T-cell (primary cell): Measurements from ENCODE around the gene IL16. TPM values are rescaled to one million over a fixed set of nuclear protein-coding genes. Genes with fewer than 3 reads are reported as not detected.
"Not testable (repeated sequence)": the region's sequence is repeated elsewhere in the genome, so short reads cannot be mapped to it uniquely, and the experiment has no call there.

Source experiments
- ATAC-seq, 4 experiments: fragments of 200-7000 bp in 3 of 4; fragments of 150-1000 bp in 1 of 4; cut with Tn5 transposase; replicated peaks in 1 of 4; 1 replicate in 3 of 4; 2 replicates in 1 of 4; pipeline ENCODE4 v1.10.0; 2021; ENCODE audit warnings: moderate library complexity in 3 of 4, mild to moderate bottlenecking in 2 of 4, moderate number of reproducible peaks in 1 of 4
- CTCF ChIA-PET, 2 donors: fragments of 300-600 bp; sonication (Branson Sonifier 250); formaldehyde crosslinking; loops; one replicate each; lab custom pipeline; 2022; ENCODE audit warnings: antibody characterized with exemption in 2 of 2; lab: Charles Lee
- POLR2A ChIA-PET, 2 donors: fragments of 300-600 bp; sonication (Branson Sonifier 250); formaldehyde crosslinking; loops; one replicate each; lab custom pipeline; 2022; ENCODE audit warnings: antibody characterized with exemption in 2 of 2; lab: Charles Lee
- DNase-seq, 35 experiments: peaks; one replicate each; pipeline versions ENCODE4 v3.0.0 to v3.0.0-alpha.2; 2013 to 2023
- H3K27ac ChIP-seq: one replicate; pipeline ENCODE4 v1.5.1; 2013; ENCODE audit warnings: low read length
- H3K27me3 ChIP-seq, 2 experiments: replicated peaks in 1 of 2; 1 replicate in 1 of 2; 2 replicates in 1 of 2; pipeline versions ENCODE4 v1.6.1 to v1.7.0; 2013; ENCODE audit warnings: low read length in 1 of 2, mixed read lengths in 1 of 2; ENCODE audit not compliant: control insufficient read depth in 2 of 2, insufficient read depth in 2 of 2; ENCODE audit errors: extremely low read depth in 1 of 2
- H3K36me3 ChIP-seq, 2 donors: 1 replicate in 1 of 2; 2 replicates in 1 of 2; pipeline versions ENCODE4 v1.6.1 to v1.7.0; 2013; ENCODE audit warnings: low read length in 1 of 2; ENCODE audit not compliant: control insufficient read depth in 2 of 2, insufficient read depth in 1 of 2; ENCODE audit errors: extremely low read depth in 1 of 2
- H3K4me1 ChIP-seq, 2 experiments: 1 replicate in 1 of 2; 2 replicates in 1 of 2; pipeline versions ENCODE4 v1.6.1 to v1.7.0; 2013; ENCODE audit warnings: low read length in 2 of 2, mixed read lengths in 1 of 2; ENCODE audit not compliant: insufficient read depth in 2 of 2, control insufficient read depth in 1 of 2; ENCODE audit errors: extremely low read depth in 1 of 2
- H3K4me3 ChIP-seq, 2 donors: 1 replicate in 1 of 2; 2 replicates in 1 of 2; pipeline versions ENCODE4 v1.5.1 to v1.7.0; 2013; ENCODE audit warnings: mild to moderate bottlenecking in 2 of 2, low read length in 1 of 2, moderate library complexity in 1 of 2; ENCODE audit not compliant: control insufficient read depth in 1 of 2; ENCODE audit errors: extremely low read depth in 1 of 2
- H3K9me3 ChIP-seq: 2 replicates; pipeline ENCODE4 v1.7.0; 2013
- H3K27ac Mint-ChIP-seq, 2 donors: one replicate each; pipeline ENCODE4 v1.8.0; 2020 to 2021; ENCODE audit warnings: mild to moderate bottlenecking in 2 of 2, mixed read lengths in 2 of 2
- H3K27me3 Mint-ChIP-seq, 2 donors: one replicate each; pipeline ENCODE4 v1.8.0; 2021 to 2022; ENCODE audit warnings: mixed read lengths in 2 of 2
- H3K36me3 Mint-ChIP-seq: one replicate; pipeline ENCODE4 v1.8.0; 2021; ENCODE audit warnings: mixed read lengths
- H3K4me1 Mint-ChIP-seq, 3 donors: one replicate each; pipeline ENCODE4 v1.8.0; 2020 to 2022; ENCODE audit warnings: mixed read lengths in 3 of 3, mild to moderate bottlenecking in 1 of 3
- H3K4me3 Mint-ChIP-seq, 3 donors: one replicate each; pipeline ENCODE4 v1.8.0; 2020 to 2022; ENCODE audit warnings: mild to moderate bottlenecking in 3 of 3, mixed read lengths in 3 of 3, moderate library complexity in 3 of 3
- H3K9me3 Mint-ChIP-seq, 3 donors: one replicate each; pipeline ENCODE4 v1.8.0; 2020 to 2022; ENCODE audit warnings: mixed read lengths in 3 of 3
- WGBS: methylation state at CpG from one replicate; pipeline ENCODE4 v1.1.5; 2013; ENCODE audit warnings: missing lambda C conversion rate; ENCODE audit not compliant: insufficient coverage; 5-methylcytosine and 5-hydroxymethylcytosine counted together
- total RNA-seq, 35 experiments: library from RNA in 6 of 35; stranded (reverse) in 6 of 35; fragments of 120-200 nt in 1 of 35; gene quantifications; one replicate each; pipeline versions ENCODE4 v1.2.1 to v1.2.4 and lab custom pipeline; 2013 to 2026

Gene IL16
- total RNA-seq, 5 donors from 2014 or later (not counting 1 experiment from before 2014, with no cell fraction given): 143 to 319 (median 299) TPM

DNA sequence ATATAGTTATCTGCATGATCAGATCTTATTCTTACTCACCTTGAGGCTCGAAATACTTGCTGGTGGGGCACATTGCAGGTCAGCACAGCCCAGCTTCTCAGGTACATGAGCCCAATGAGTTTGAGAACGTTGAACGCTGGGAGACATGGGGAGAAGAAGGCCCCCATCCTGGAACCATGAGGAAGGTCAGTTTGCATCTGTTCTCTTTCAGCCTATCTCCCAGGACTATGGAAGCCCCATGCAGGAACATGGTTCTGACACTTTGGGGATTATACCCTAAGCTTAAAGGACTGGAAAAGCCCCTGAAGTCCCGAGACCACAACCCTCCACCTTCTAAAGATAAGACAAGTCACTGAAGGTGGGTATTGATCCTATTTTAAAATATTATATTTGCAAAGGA, 144.7 kb downstream of the IL16 start:
- Mint-ChIP-seq H3K27me3 (peaks cover 0 to 2% of the 10 kb centered on the region in 2 donors), H3K4me3 (no peak overlapping the region), H3K9me3 (no peaks in the 10 kb centered on the region), H3K36me3 (no peaks in the 10 kb centered on the region), H3K4me1 (peaks cover 4 to 5% (median 4%) of the 10 kb centered on the region in 3 donors), H3K27ac (no peak overlapping the region)
- H3K9me3 ChIP-seq: no peaks in the 10 kb centered on the region
- H3K4me1 ChIP-seq: no peaks in the 10 kb centered on the region
- POLR2A ChIA-PET: no interaction called here
- ATAC-seq (no peak), DNase-seq (no peak)
- H3K27me3 ChIP-seq: no peaks in the 10 kb centered on the region
- no peak overlapping the region for H3K27ac ChIP-seq
- CTCF ChIA-PET: interaction anchor here in 1 of 2 donors (1.8 kb wide), 1 partner anchor 75 kb away, joined by 5 read pairs; no protein-coding TSS in a partner anchor
- no CpG with 5 or more reads among the region's 4 CpGs for WGBS
- no peak overlapping the region for H3K4me3 ChIP-seq
- H3K36me3 ChIP-seq: no peaks in the 10 kb centered on the region

DNA sequence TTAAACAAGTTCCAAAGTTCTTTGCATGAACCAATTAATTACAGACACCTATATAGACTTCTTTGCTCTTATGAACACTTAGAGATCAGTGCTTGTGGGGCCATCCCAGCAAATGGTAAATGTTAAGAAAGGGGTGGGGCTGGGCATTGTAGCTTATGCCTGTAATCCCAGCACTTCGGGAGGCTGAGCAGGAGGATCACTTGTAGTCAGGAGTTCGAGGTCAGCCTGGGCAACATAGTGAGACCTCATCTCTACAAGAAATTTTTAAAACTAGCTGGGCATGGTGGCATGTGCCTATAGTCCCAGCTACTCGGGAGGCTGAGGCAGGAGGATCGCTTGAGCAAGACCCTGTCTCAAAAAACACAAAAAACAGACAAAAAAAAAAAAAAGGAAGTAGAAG, 146.7 kb downstream of the IL16 start:
- peaks cover 0 to 2% of the 10 kb centered on the region in 2 donors for H3K27me3 Mint-ChIP-seq
- no peak for ATAC-seq
- POLR2A ChIA-PET: no interaction called here
- no peaks in the 10 kb centered on the region for H3K4me1 Mint-ChIP-seq
- H3K9me3 Mint-ChIP-seq: no peaks in the 10 kb centered on the region
- no peak overlapping the region for H3K27ac ChIP-seq
- H3K36me3 ChIP-seq: no peaks in the 10 kb centered on the region
- H3K4me1 ChIP-seq: no peaks in the 10 kb centered on the region
- no peak overlapping the region for H3K4me3 ChIP-seq
- 100% methylated on average over 2 of the region's 4 CpGs for WGBS
- H3K4me3 Mint-ChIP-seq: no peak overlapping the region
- no peak for DNase-seq
- CTCF ChIA-PET: interaction anchor here (0.6 to 0.7 kb wide), 2 partner anchors 196 to 934 kb away, joined by 3 to 5 read pairs; no protein-coding TSS in a partner anchor
- H3K9me3 ChIP-seq: no peaks in the 10 kb centered on the region
- H3K27ac Mint-ChIP-seq: no peak overlapping the region
- H3K27me3 ChIP-seq: no peaks in the 10 kb centered on the region
- H3K36me3 Mint-ChIP-seq: no peaks in the 10 kb centered on the region

DNA sequence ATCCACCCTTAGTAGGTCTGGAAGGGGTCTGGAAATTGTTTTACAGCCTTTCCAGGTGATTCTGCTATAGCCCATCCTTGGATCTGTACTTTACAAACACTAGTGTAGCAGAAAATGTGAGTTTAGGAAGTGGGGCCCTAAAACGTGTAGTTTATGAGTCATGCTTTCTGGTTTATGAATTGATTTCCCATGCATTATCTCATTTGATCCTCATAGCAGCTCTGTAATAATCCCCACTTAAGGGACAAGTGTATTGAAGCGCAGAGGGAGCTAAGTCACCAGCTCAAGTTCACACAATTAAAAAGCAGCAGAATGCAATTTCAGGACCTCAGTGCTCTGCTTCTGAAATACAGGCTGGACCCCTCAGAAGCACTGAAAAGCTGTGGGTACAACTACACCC, 149.9 kb downstream of the IL16 start:
- H3K27me3 Mint-ChIP-seq: peaks cover 0 to 4% of the 10 kb centered on the region in 2 donors
- no peaks in the 10 kb centered on the region for H3K9me3 Mint-ChIP-seq
- Histone ChIP-seq H3K4me3 (no peak overlapping the region), H3K9me3 (no peaks in the 10 kb centered on the region), H3K4me1 (no peaks in the 10 kb centered on the region), H3K27me3 (no peaks in the 10 kb centered on the region), H3K36me3 (no peaks in the 10 kb centered on the region), H3K27ac (no peak overlapping the region)
- no peak overlapping the region for H3K27ac Mint-ChIP-seq
- CTCF ChIA-PET: interaction anchor here in 1 of 2 donors (0.6 kb wide), 1 partner anchor 456 kb away, joined by 3 read pairs; no protein-coding TSS in a partner anchor
- H3K4me3 Mint-ChIP-seq: no peak overlapping the region
- DNase-seq (no peak), ATAC-seq (no peak)
- H3K36me3 Mint-ChIP-seq: no peaks in the 10 kb centered on the region
- H3K4me1 Mint-ChIP-seq: no peaks in the 10 kb centered on the region
- POLR2A ChIA-PET: interaction anchor here in 1 of 2 donors (0.6 kb wide), 1 partner anchor 822 kb away, joined by 3 read pairs; no protein-coding TSS in a partner anchor
- WGBS: 100% methylated on average over 1 of the region's 2 CpGs

DNA sequence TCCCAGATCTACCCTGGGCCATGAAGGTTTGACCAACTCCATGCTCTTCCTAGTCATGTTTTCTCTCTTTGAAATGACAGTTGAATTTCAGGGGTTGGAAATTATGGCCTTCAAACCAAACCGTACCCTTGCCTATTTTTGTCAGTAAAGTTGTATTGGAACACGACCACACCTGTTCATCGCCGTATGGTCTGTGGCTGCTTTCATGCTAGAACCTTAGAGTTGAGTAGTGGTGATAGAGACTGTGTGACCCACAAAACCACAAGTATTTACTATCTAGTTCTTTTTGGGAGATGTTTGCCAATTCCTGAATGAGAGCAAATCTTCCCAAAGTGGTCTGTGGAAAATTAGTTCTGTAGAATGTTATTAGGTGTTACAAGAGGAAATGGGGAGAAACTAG, 151.2 kb downstream of the IL16 start:
- H3K4me1 ChIP-seq: no peaks in the 10 kb centered on the region
- ATAC-seq: no peak
- H3K9me3 ChIP-seq: no peaks in the 10 kb centered on the region
- no peaks in the 10 kb centered on the region for H3K36me3 ChIP-seq
- no peak overlapping the region for H3K4me3 ChIP-seq
- 50% methylated on average over 1 of the region's 4 CpGs for WGBS
- Mint-ChIP-seq H3K4me3 (no peak overlapping the region), H3K27ac (no peak overlapping the region), H3K9me3 (no peaks in the 10 kb centered on the region), H3K4me1 (no peaks in the 10 kb centered on the region), H3K27me3 (peaks cover 0 to 4% of the 10 kb centered on the region in 2 donors), H3K36me3 (no peaks in the 10 kb centered on the region)
- no peaks in the 10 kb centered on the region for H3K27me3 ChIP-seq
- no peak for DNase-seq
- POLR2A ChIA-PET: no interaction called here
- no peak overlapping the region for H3K27ac ChIP-seq
- CTCF ChIA-PET: no interaction called here

DNA sequence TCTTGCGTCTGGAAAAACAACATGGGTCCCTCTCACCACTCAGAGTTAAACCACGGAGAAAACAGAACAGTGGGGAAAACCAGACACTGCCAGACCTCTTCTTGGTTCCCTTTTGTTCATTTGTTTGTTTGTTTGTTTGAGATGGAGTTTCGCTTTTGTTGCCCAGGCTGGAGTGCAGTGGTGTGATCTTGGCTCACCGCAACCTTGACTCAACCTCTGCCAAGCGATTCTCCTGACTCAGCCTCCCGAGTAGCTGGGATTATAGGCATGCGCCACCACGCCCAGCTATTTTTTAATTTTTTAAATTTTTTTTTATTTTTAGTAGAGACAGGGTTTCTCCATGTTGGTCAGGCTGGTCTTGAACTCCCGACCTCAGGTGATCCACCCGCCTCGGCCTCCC, 152.0 kb downstream of the IL16 start:
- POLR2A ChIA-PET, H3K36me3 ChIP-seq, H3K4me3 Mint-ChIP-seq, ATAC-seq, H3K4me3 ChIP-seq, H3K27me3 Mint-ChIP-seq, H3K9me3 Mint-ChIP-seq, H3K27ac Mint-ChIP-seq, H3K27me3 ChIP-seq, H3K4me1 ChIP-seq, CTCF ChIA-PET, DNase-seq, H3K9me3 ChIP-seq, H3K36me3 Mint-ChIP-seq, H3K27ac ChIP-seq, H3K4me1 Mint-ChIP-seq: not testable (repeated sequence)
- WGBS: 78% methylated on average over 2 of the region's 11 CpGs

DNA sequence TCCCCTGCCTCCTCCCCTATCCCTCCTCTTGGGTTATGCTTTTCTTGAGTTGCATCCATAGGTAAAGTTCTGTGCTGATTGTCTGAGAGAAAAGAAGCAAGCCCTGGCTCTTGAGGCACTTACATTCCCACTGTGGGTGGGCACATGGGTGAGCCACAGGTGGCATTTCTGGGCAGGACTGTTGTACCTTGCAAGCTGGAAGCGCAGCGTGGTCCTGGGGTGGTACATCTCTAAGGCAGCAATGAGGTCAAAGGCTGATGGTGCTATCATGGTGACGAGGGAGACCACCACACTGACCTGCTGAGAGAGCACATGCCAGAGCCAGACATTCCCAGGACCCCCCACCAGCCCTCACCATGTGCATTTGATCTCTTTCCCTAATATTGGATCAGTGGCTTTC, 152.6 kb downstream of the IL16 start:
- WGBS: 100% methylated on average over 2 of the region's 3 CpGs
- CTCF ChIA-PET: no interaction called here

DNA sequence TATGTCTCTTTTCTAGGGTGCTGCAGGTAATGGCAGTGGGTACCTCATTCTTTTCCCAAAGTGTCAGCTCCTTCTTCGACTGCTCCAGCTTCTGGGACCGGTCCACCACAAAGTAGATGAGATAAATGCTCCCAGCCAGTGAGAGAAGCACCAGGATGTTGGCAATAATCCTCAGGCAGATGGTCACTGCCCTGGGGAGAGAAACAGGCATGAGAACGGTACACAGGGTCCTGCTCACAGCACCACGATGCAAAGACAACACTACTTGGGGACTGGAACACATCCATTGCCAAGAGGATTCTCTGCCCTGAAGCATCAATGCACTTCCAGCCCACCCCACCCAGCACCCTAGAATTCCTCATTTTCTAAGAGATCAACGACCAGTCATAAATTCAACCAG, 155.0 kb downstream of the IL16 start:
- no peak for ATAC-seq
- no peak overlapping the region for H3K27ac ChIP-seq
- ChIA-PET CTCF (no interaction called here), POLR2A (no interaction called here)
- no peaks in the 10 kb centered on the region for H3K36me3 ChIP-seq
- no peaks in the 10 kb centered on the region for H3K9me3 ChIP-seq
- DNase-seq: no peak
- H3K4me3 ChIP-seq: no peak overlapping the region
- 81% methylated on average over 4 of the region's 5 CpGs for whole genome bisulfite sequencing
- no peak overlapping the region for H3K27ac Mint-ChIP-seq
- H3K4me3 Mint-ChIP-seq: no peak overlapping the region
- H3K4me1 ChIP-seq: no peaks in the 10 kb centered on the region
- no peaks in the 10 kb centered on the region for H3K27me3 ChIP-seq
- H3K9me3 Mint-ChIP-seq: no peaks in the 10 kb centered on the region
- H3K4me1 Mint-ChIP-seq: no peaks in the 10 kb centered on the region
- H3K36me3 Mint-ChIP-seq: no peaks in the 10 kb centered on the region
- peaks cover 0 to 4% of the 10 kb centered on the region in 2 donors for H3K27me3 Mint-ChIP-seq

More for the DNA sequence above, 152.6 kb downstream of the IL16 start:
- peaks cover 0 to 4% of the 10 kb centered on the region in 2 donors for H3K27me3 Mint-ChIP-seq
- no peak for ATAC-seq
- no peaks in the 10 kb centered on the region for H3K4me1 Mint-ChIP-seq
- no peaks in the 10 kb centered on the region for H3K4me1 ChIP-seq
- no peak overlapping the region for H3K4me3 Mint-ChIP-seq
- no peak for DNase-seq
- no peak overlapping the region for H3K4me3 ChIP-seq
- POLR2A ChIA-PET: no interaction called here
- no peaks in the 10 kb centered on the region for H3K9me3 ChIP-seq
- H3K9me3 Mint-ChIP-seq: no peaks in the 10 kb centered on the region
- no peaks in the 10 kb centered on the region for H3K27me3 ChIP-seq
- H3K36me3 Mint-ChIP-seq: no peaks in the 10 kb centered on the region
- H3K27ac Mint-ChIP-seq: no peak overlapping the region
- no peaks in the 10 kb centered on the region for H3K36me3 ChIP-seq
- no peak overlapping the region for H3K27ac ChIP-seq
